Activated naive CD8-positive, alpha-beta T cell treated with anti-CD3 and anti-CD28 coated beads, Interleukin-2, amount 50 U/mL, for 24 hours (primary cell): ENCODE results near the gene HPRT1.

Source experiments
- ATAC-seq: fragments of 150-1000 bp; cut with Tn5 transposase; one replicate; pipeline ENCODE4 v1.10.0; 2021
- DNase-seq: peaks from one replicate; pipeline ENCODE4 v3.0.0; 2021
- H3K27ac Mint-ChIP-seq: one replicate; pipeline ENCODE4 v1.8.0; 2021; ENCODE audit warnings: mild to moderate bottlenecking, mixed read lengths
- H3K27me3 Mint-ChIP-seq: one replicate; pipeline ENCODE4 v1.8.0; 2021; ENCODE audit warnings: mixed read lengths
- H3K36me3 Mint-ChIP-seq: one replicate; pipeline ENCODE4 v1.8.0; 2021; ENCODE audit warnings: low read depth, mixed read lengths
- H3K4me1 Mint-ChIP-seq: one replicate; pipeline ENCODE4 v1.8.0; 2021; ENCODE audit warnings: mixed read lengths
- H3K4me3 Mint-ChIP-seq: one replicate; pipeline ENCODE4 v1.8.0; 2021; ENCODE audit warnings: mild to moderate bottlenecking, moderate library complexity, mixed read lengths
- H3K9me3 Mint-ChIP-seq: one replicate; pipeline ENCODE4 v1.8.0; 2021; ENCODE audit warnings: mixed read lengths

HPRT1 gene

GRCh38 chrX:134460005-134460861 is at the start of gene HPRT1:
Gene HPRT1 (plus strand): TSS chrX:134460165. CDS start chrX:134460312, 147 bp downstream.
- peak within 1 kb of the TSS; percentile 85 for H3K27ac Mint-ChIP-seq
- peak; percentile 95 for ATAC-seq
- H3K4me3 Mint-ChIP-seq, result peak within 1 kb of the TSS; percentile 86
- H3K9me3 Mint-ChIP-seq, result no peaks in the 10 kb centered on the region
- peaks cover 14% of the 10 kb centered on the region for H3K4me1 Mint-ChIP-seq
- peak; percentile 72 for DNase-seq
- H3K36me3 Mint-ChIP-seq, result peaks cover 8% of the 10 kb centered on the region
- no peaks in the 10 kb centered on the region for H3K27me3 Mint-ChIP-seq

DNA sequence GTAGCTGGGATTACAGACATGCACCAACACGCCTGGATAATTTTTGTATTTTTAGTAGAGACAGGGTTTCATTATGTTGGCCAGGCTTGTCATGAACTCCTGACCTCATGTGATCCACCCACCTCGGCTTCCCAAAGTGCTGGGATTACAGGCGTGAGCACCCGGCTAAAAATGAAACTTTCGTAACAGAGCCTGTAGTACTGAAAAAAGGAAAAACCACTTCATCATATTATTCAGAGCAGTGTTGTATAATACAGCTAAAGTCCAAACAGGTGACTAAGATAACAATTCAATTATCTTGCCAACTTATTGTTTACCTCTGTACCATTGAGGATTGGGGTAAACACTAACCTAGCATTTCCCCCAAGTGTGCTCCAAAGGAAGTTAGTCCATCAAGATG is 43.9 kb upstream of the HPRT1 start:
- Mint-ChIP-seq H3K36me3 (peaks cover 24% of the 10 kb centered on the region), H3K4me1 (no peaks in the 10 kb centered on the region), H3K27ac (no peak overlapping the region), H3K4me3 (no peak overlapping the region), H3K9me3 (no peaks in the 10 kb centered on the region), H3K27me3 (no peaks in the 10 kb centered on the region)
- ATAC-seq (no peak), DNase-seq (no peak)

GRCh38 chrX:134418317-134419113 is 41.5 kb upstream of the HPRT1 start:
- H3K27me3 Mint-ChIP-seq, result no peaks in the 10 kb centered on the region
- H3K4me1 Mint-ChIP-seq, result no peaks in the 10 kb centered on the region
- DNase-seq, result no peak
- ATAC-seq, result no peak
- peaks cover 25% of the 10 kb centered on the region for H3K36me3 Mint-ChIP-seq
- no peaks in the 10 kb centered on the region for H3K9me3 Mint-ChIP-seq
- H3K4me3 Mint-ChIP-seq, result no peak overlapping the region
- H3K27ac Mint-ChIP-seq, result no peak overlapping the region

- peaks cover 27% of the 10 kb centered on the region for H3K36me3 Mint-ChIP-seq
- no peaks in the 10 kb centered on the region for H3K4me1 Mint-ChIP-seq
- H3K9me3 Mint-ChIP-seq, result no peaks in the 10 kb centered on the region
- DNase-seq (no peak), ATAC-seq (no peak)
- no peak overlapping the region for H3K4me3 Mint-ChIP-seq
- H3K27me3 Mint-ChIP-seq, result no peaks in the 10 kb centered on the region
- no peak overlapping the region for H3K27ac Mint-ChIP-seq
Measured at GRCh38 chrX:134419784-134420183, 40.2 kb upstream of the HPRT1 start.

DNA sequence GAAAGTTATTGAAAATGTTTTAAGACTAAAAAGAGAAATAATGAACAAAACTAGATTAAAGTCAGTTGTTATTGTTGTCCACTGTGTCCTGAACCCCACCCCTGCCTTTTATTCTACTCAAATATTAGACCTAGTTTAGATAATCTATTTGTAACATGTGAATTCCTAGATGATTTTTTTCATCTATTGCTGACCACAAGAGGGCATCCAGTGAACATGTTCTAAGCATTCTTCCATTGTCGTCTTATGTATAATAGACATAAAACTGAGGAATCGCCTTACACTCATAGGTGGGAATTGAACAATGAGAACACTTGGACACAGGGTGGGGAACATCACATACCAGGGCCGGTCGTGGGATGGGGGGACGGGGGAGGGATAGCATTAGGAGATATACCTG is 36.4 kb upstream of the HPRT1 start:
- DNase-seq (no peak), ATAC-seq (no peak)
- Mint-ChIP-seq H3K9me3 (no peaks in the 10 kb centered on the region), H3K4me1 (no peaks in the 10 kb centered on the region), H3K36me3 (peaks cover 35% of the 10 kb centered on the region), H3K27me3 (no peaks in the 10 kb centered on the region), H3K4me3 (no peak overlapping the region), H3K27ac (no peak overlapping the region)

DNA sequence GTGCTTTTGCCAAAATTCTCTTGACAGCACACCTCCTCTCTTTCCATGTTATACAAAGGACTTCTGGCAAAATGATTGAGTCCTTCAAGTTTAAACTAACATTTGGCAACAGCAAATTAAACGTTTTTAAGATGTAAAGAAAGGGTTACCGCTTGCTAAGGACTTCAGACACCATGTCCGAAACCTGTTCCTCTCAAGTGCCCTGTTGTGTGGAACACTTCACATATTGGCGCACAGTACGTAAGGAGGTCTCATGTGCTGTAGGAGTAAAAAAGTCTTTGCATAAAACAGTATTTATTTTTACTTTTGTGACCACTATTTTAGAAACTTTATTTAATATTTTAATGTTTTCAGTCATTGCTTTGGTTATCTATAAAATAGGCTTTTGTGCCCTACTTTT is 33.7 kb upstream of the HPRT1 start:
- DNase-seq (no peak), ATAC-seq (no peak)
- Mint-ChIP-seq H3K9me3 (no peaks in the 10 kb centered on the region), H3K4me3 (no peak overlapping the region), H3K36me3 (peaks cover 49% of the 10 kb centered on the region), H3K27ac (no peak overlapping the region), H3K4me1 (peaks cover 9% of the 10 kb centered on the region), H3K27me3 (no peaks in the 10 kb centered on the region)

DNA sequence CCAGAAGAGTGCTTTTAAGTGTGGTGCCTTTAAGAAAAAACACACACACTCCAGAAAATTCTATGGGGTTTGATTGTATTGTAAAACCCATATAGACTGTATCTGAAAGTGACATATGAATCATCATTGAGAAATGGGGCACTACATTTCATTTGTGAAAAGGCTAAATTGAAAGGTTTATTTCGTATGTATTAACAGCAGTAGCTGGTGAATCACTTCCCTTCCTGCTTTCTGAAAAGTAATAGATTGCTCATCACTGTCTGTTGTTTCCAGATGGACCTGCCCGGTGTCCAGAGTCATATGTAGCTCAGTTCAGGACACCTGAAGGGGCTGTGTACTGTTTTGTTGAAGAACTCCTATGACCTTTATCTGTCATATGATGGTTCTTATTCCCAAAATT is 28.1 kb upstream of the HPRT1 start:
- ATAC-seq (peak; percentile 95), DNase-seq (no peak)
- Mint-ChIP-seq H3K27me3 (no peaks in the 10 kb centered on the region), H3K9me3 (no peaks in the 10 kb centered on the region), H3K4me3 (no peak overlapping the region), H3K36me3 (peaks cover 45% of the 10 kb centered on the region), H3K27ac (peak overlapping the region; percentile 42), H3K4me1 (peaks cover 20% of the 10 kb centered on the region)

DNA sequence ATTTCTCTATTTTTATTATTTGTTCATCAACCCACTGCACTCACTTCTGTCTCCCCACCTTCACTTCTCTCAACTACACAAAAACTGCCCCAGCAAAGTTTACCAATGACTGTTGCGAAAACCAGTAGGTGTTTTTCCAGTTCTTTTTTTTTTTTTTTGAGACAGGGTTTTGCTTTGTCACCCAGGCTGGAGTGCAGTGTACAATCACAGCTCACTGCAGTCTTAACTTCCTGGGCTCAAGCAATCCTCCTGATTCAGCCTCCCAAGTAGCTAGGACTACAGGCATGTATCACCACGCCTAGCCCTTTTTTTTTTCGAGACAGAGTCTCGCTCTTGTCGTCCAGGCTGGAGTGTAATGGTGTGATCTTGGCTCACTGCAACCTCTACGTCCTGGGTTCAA is 24.1 kb upstream of the HPRT1 start:
- H3K4me3 Mint-ChIP-seq, result no peak overlapping the region
- peaks cover 12% of the 10 kb centered on the region for H3K4me1 Mint-ChIP-seq
- no peaks in the 10 kb centered on the region for H3K27me3 Mint-ChIP-seq
- ATAC-seq, result no peak
- no peak overlapping the region for H3K27ac Mint-ChIP-seq
- peaks cover 28% of the 10 kb centered on the region for H3K36me3 Mint-ChIP-seq
- DNase-seq, result no peak
- H3K9me3 Mint-ChIP-seq, result no peaks in the 10 kb centered on the region

DNA sequence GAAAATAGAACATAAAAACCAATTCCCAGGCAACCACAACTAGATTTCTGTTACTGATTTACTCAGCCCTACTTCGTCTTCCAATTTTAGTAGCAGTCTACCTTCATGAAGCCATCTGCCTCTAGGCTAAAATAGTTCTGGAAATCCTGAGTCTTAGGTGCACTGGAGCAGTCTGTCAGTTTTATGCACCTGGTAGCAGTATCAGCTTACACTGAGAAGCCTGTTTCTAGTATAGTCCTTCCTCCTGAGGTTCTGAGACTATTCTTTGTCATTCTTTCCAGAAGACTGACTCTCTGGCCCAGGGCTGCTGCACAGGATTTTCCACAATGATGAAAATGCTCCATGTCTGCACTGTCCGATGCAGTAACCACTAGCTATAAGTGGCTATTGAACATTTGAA is 16.9 kb upstream of the HPRT1 start:
- H3K36me3 Mint-ChIP-seq, result peaks cover 2% of the 10 kb centered on the region
- no peaks in the 10 kb centered on the region for H3K9me3 Mint-ChIP-seq
- peaks cover 16% of the 10 kb centered on the region for H3K4me1 Mint-ChIP-seq
- H3K4me3 Mint-ChIP-seq, result no peak overlapping the region
- DNase-seq (no peak), ATAC-seq (peak; percentile 94)
- H3K27me3 Mint-ChIP-seq, result no peaks in the 10 kb centered on the region
- H3K27ac Mint-ChIP-seq, result peak overlapping the region; percentile 52

DNA sequence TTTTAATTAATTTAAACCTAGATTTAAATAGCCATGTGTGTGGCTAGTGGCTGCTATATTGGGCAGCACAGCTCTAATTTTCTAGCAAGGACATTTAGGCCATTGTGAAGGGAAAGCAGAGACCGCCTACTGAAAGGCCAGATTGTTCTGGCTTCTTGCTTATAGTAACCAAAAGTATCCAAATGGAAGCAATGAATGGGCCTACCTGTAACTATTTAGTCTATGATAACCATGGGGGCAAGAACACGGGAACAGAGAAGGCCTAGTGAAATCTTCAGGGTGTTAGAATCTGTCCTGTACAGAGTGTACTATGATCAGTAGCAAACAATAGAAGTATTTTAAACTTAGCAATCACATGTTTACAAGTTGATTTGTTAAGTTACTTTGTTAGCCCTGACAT is 16.5 kb upstream of the HPRT1 start:
- Mint-ChIP-seq H3K4me1 (peaks cover 16% of the 10 kb centered on the region), H3K9me3 (no peaks in the 10 kb centered on the region), H3K36me3 (peaks cover 2% of the 10 kb centered on the region), H3K27ac (no peak overlapping the region), H3K4me3 (no peak overlapping the region), H3K27me3 (no peaks in the 10 kb centered on the region)
- no peak for ATAC-seq
- DNase-seq, result no peak

DNA sequence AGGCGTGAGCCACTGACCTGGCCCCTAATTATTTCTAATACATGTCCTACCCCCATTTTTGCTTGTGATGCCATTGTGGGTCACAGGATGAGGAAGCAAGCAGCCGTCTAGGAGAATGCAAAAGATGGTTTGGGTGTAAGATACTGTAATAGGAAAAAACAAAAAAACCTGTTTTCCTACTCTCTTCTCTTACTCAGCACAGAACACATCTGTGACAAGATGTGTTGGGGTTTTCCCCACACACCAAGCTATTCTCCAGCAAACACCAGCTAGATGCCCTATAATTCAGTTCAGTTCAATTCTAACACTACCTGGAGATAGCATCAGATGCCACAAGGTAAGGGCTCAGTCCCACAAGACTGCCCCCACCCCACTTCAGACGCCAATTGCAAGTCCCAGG is 15.3 kb upstream of the HPRT1 start:
- no peak overlapping the region for H3K27ac Mint-ChIP-seq
- H3K27me3 Mint-ChIP-seq, result no peaks in the 10 kb centered on the region
- H3K9me3 Mint-ChIP-seq, result no peaks in the 10 kb centered on the region
- H3K4me3 Mint-ChIP-seq, result no peak overlapping the region
- ATAC-seq (peak; percentile 49), DNase-seq (no peak)
- H3K4me1 Mint-ChIP-seq, result peaks cover 16% of the 10 kb centered on the region
- peaks cover under 1% of the 10 kb centered on the region for H3K36me3 Mint-ChIP-seq

GRCh38 chrX:134452596-134452995 is 7.4 kb upstream of the HPRT1 start:
- Mint-ChIP-seq H3K27ac (no peak overlapping the region), H3K4me1 (no peaks in the 10 kb centered on the region)

DNA sequence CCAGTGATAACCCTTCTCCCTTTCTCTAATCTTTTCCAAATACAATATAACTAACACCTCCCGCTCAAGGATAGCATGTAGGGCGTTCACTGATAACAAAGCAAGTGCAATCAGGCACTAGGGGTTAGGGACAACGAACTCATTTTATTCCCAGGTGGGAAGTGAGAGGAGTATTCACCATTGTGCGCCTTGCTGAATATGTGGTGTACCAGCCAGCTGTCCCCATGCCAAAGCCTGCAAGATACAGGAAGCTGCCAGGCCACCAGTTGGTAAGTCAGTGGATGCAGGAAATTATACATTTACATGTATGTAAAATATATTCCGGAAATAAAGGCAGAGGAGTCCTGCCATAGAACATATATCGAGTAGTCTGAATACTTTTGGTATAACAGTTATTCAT is 6.3 kb upstream of the HPRT1 start:
- Mint-ChIP-seq H3K27me3 (no peaks in the 10 kb centered on the region), H3K27ac (no peak overlapping the region), H3K9me3 (no peaks in the 10 kb centered on the region), H3K36me3 (peaks cover 3% of the 10 kb centered on the region), H3K4me3 (no peak overlapping the region), H3K4me1 (no peaks in the 10 kb centered on the region)
- ATAC-seq (no peak), DNase-seq (no peak)

More at GRCh38 chrX:134452596-134452995, 7.4 kb upstream of the HPRT1 start:
- DNase-seq, result no peak
- Mint-ChIP-seq H3K27me3 (no peaks in the 10 kb centered on the region), H3K9me3 (no peaks in the 10 kb centered on the region), H3K36me3 (peaks cover 3% of the 10 kb centered on the region), H3K4me3 (no peak overlapping the region)
- no peak for ATAC-seq

DNA sequence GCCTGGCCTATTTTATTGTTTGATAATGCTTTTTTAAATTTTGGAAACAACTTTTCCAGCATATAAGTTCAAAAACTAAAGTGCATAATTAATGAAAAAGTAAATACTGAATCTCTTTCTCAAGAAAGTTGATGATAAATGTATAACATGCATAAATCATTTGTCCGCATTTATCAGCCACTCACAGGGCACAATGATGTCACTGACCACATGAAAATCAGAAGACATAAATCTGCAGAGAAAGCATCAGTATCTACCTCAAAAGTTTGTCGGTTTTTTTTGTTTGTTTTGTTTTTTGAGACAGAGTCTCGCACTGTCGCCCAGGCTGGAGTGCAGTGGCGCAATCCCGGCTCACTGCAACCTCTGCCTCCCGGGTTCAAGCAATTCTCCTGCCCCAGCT is 5.5 kb upstream of the HPRT1 start:
- no peak overlapping the region for H3K4me3 Mint-ChIP-seq
- ATAC-seq, result no peak
- H3K9me3 Mint-ChIP-seq, result no peaks in the 10 kb centered on the region
- H3K4me1 Mint-ChIP-seq, result no peaks in the 10 kb centered on the region
- no peak overlapping the region for H3K27ac Mint-ChIP-seq
- no peak for DNase-seq
- peaks cover 3% of the 10 kb centered on the region for H3K36me3 Mint-ChIP-seq
- H3K27me3 Mint-ChIP-seq, result no peaks in the 10 kb centered on the region

GRCh38 chrX:134457708-134458107 is 2.3 kb upstream of the HPRT1 start:
- DNase-seq (no peak), ATAC-seq (no peak)
- H3K4me3 Mint-ChIP-seq, result no peak overlapping the region
- no peaks in the 10 kb centered on the region for H3K36me3 Mint-ChIP-seq
- peaks cover 5% of the 10 kb centered on the region for H3K4me1 Mint-ChIP-seq
- H3K27me3 Mint-ChIP-seq, result no peaks in the 10 kb centered on the region
- no peak overlapping the region for H3K27ac Mint-ChIP-seq
- no peaks in the 10 kb centered on the region for H3K9me3 Mint-ChIP-seq
